ENCODE results near the gene ACAN. TPM values are rescaled to one million over a fixed set of nuclear protein-coding genes. Genes with fewer than 3 reads are reported as not detected.

Gene ACAN
- total RNA-seq, 1 experiment from 2014 or later = not detected

- Histone ChIP-seq H3K4me3 (ENCODE audit: low read length) (no peak overlapping the region), H2AFZ (ENCODE audit: low read length) (no peak overlapping the region), H3K9ac (ENCODE audit: low read length) (no peak overlapping the region), H4K20me1 (ENCODE audit: insufficient read depth, low read depth, low read length) (no peaks in the 10 kb centered on the region), H3K36me3 (ENCODE audit: insufficient read depth, low read length) (no peaks in the 10 kb centered on the region), H3K9me3 (ENCODE audit: low read length) (no peaks in the 10 kb centered on the region), H3K27ac (ENCODE audit: low read length) (no peak overlapping the region), H3K4me2 (ENCODE audit: low read depth, low read length, poor library complexity, severe bottlenecking) (no peak overlapping the region), H3K27me3 (ENCODE audit: low read length) (no peaks in the 10 kb centered on the region), H3K4me1 (ENCODE audit: low read length) (no peaks in the 10 kb centered on the region), H3K79me2 (ENCODE audit: low read length) (no peaks in the 10 kb centered on the region), H3K9me2 (replicated peaks; ENCODE audit: insufficient read depth, low read length) (no peaks in the 10 kb centered on the region)
- no peak for DNase-seq
These were observed 43.9 kb downstream of the ACAN start for GRCh38 chr15:88847144-88847543.

GRCh38 chr15:88848203-88848602, 45.0 kb downstream of the ACAN start:
- DNase-seq = no peak
- no peaks in the 10 kb centered on the region for H3K9me3 ChIP-seq (ENCODE audit: low read length)

GRCh38 chr15:88849376-88850072, 46.3 kb downstream of the ACAN start:
- H3K9ac ChIP-seq (ENCODE audit: low read length) = no peak overlapping the region
- no peaks in the 10 kb centered on the region for H3K9me3 ChIP-seq (ENCODE audit: low read length)
- no peaks in the 10 kb centered on the region for H3K36me3 ChIP-seq (ENCODE audit: insufficient read depth, low read length)
- no peak overlapping the region for H2AFZ ChIP-seq (ENCODE audit: low read length)
- H3K4me3 ChIP-seq (ENCODE audit: low read length) = no peak overlapping the region
- H3K4me1 ChIP-seq (ENCODE audit: low read length) = no peaks in the 10 kb centered on the region
- H4K20me1 ChIP-seq (ENCODE audit: insufficient read depth, low read depth, low read length) = no peaks in the 10 kb centered on the region
- no peak for DNase-seq
- no peaks in the 10 kb centered on the region for H3K9me2 ChIP-seq (replicated peaks; ENCODE audit: insufficient read depth, low read length)
- no peaks in the 10 kb centered on the region for H3K79me2 ChIP-seq (ENCODE audit: low read length)
- H3K27ac ChIP-seq (ENCODE audit: low read length) = no peak overlapping the region
- no peak overlapping the region for H3K4me2 ChIP-seq (ENCODE audit: low read depth, low read length, poor library complexity, severe bottlenecking)
- no peaks in the 10 kb centered on the region for H3K27me3 ChIP-seq (ENCODE audit: low read length)

More at GRCh38 chr15:88848203-88848602, 45.0 kb downstream of the ACAN start:
- Histone ChIP-seq H3K9me2 (replicated peaks; ENCODE audit: insufficient read depth, low read length) (no peaks in the 10 kb centered on the region), H2AFZ (ENCODE audit: low read length) (no peak overlapping the region), H3K27me3 (ENCODE audit: low read length) (no peaks in the 10 kb centered on the region), H4K20me1 (ENCODE audit: insufficient read depth, low read depth, low read length) (no peaks in the 10 kb centered on the region), H3K36me3 (ENCODE audit: insufficient read depth, low read length) (no peaks in the 10 kb centered on the region), H3K4me2 (ENCODE audit: low read depth, low read length, poor library complexity, severe bottlenecking) (no peak overlapping the region), H3K27ac (ENCODE audit: low read length) (no peak overlapping the region), H3K4me3 (ENCODE audit: low read length) (no peak overlapping the region), H3K4me1 (ENCODE audit: low read length) (no peaks in the 10 kb centered on the region), H3K9ac (ENCODE audit: low read length) (no peak overlapping the region), H3K79me2 (ENCODE audit: low read length) (no peaks in the 10 kb centered on the region)

GRCh38 chr15:88852476-88852875, 49.2 kb downstream of the ACAN start:
- H4K20me1 ChIP-seq (ENCODE audit: insufficient read depth, low read depth, low read length) = no peaks in the 10 kb centered on the region
- no peaks in the 10 kb centered on the region for H3K79me2 ChIP-seq (ENCODE audit: low read length)
- H3K27ac ChIP-seq (ENCODE audit: low read length) = no peak overlapping the region
- no peak overlapping the region for H3K4me3 ChIP-seq (ENCODE audit: low read length)
- no peaks in the 10 kb centered on the region for H3K4me1 ChIP-seq (ENCODE audit: low read length)
- no peak overlapping the region for H2AFZ ChIP-seq (ENCODE audit: low read length)
- no peak overlapping the region for H3K4me2 ChIP-seq (ENCODE audit: low read depth, low read length, poor library complexity, severe bottlenecking)
- no peaks in the 10 kb centered on the region for H3K9me3 ChIP-seq (ENCODE audit: low read length)
- no peak for DNase-seq
- no peaks in the 10 kb centered on the region for H3K36me3 ChIP-seq (ENCODE audit: insufficient read depth, low read length)
- H3K9me2 ChIP-seq (replicated peaks; ENCODE audit: insufficient read depth, low read length) = no peaks in the 10 kb centered on the region; the same call in 1 of the 2 replicates
- no peaks in the 10 kb centered on the region for H3K27me3 ChIP-seq (ENCODE audit: low read length)
- H3K9ac ChIP-seq (ENCODE audit: low read length) = no peak overlapping the region

GRCh38 chr15:88858934-88859333, 55.7 kb downstream of the ACAN start:
- no peaks in the 10 kb centered on the region for H4K20me1 ChIP-seq (ENCODE audit: insufficient read depth, low read depth, low read length)
- no peaks in the 10 kb centered on the region for H3K79me2 ChIP-seq (ENCODE audit: low read length)
- no peak overlapping the region for H3K4me2 ChIP-seq (ENCODE audit: low read depth, low read length, poor library complexity, severe bottlenecking)
- no peak overlapping the region for H3K9ac ChIP-seq (ENCODE audit: low read length)
- H2AFZ ChIP-seq (ENCODE audit: low read length) = no peak overlapping the region
- no peak overlapping the region for H3K27ac ChIP-seq (ENCODE audit: low read length)
- no peaks in the 10 kb centered on the region for H3K9me3 ChIP-seq (ENCODE audit: low read length)
- no peaks in the 10 kb centered on the region; the same call in 1 of the 2 replicates for H3K9me2 ChIP-seq (replicated peaks; ENCODE audit: insufficient read depth, low read length)
- H3K4me3 ChIP-seq (ENCODE audit: low read length) = no peak overlapping the region
- no peaks in the 10 kb centered on the region for H3K27me3 ChIP-seq (ENCODE audit: low read length)
- H3K4me1 ChIP-seq (ENCODE audit: low read length) = no peaks in the 10 kb centered on the region
- DNase-seq = no peak
- no peaks in the 10 kb centered on the region for H3K36me3 ChIP-seq (ENCODE audit: insufficient read depth, low read length)

- no peaks in the 10 kb centered on the region for H3K4me1 ChIP-seq (ENCODE audit: low read length)
- H3K79me2 ChIP-seq (ENCODE audit: low read length) = no peaks in the 10 kb centered on the region
- no peaks in the 10 kb centered on the region for H3K36me3 ChIP-seq (ENCODE audit: insufficient read depth, low read length)
- DNase-seq = no peak
- H4K20me1 ChIP-seq (ENCODE audit: insufficient read depth, low read depth, low read length) = no peaks in the 10 kb centered on the region
- H3K27me3 ChIP-seq (ENCODE audit: low read length) = no peaks in the 10 kb centered on the region
- H3K4me2 ChIP-seq (ENCODE audit: low read depth, low read length, poor library complexity, severe bottlenecking) = no peak overlapping the region
- no peaks in the 10 kb centered on the region; the same call in 1 of the 2 replicates for H3K9me2 ChIP-seq (replicated peaks; ENCODE audit: insufficient read depth, low read length)
- no peak overlapping the region for H2AFZ ChIP-seq (ENCODE audit: low read length)
- no peak overlapping the region for H3K9ac ChIP-seq (ENCODE audit: low read length)
- no peak overlapping the region for H3K27ac ChIP-seq (ENCODE audit: low read length)
- no peak overlapping the region for H3K4me3 ChIP-seq (ENCODE audit: low read length)
- no peaks in the 10 kb centered on the region for H3K9me3 ChIP-seq (ENCODE audit: low read length)
These were observed 56.3 kb downstream of the ACAN start for GRCh38 chr15:88859550-88859949.

GRCh38 chr15:88860212-88860611, 57.0 kb downstream of the ACAN start:
- Histone ChIP-seq H3K4me3 (ENCODE audit: low read length) (no peak overlapping the region), H3K79me2 (ENCODE audit: low read length) (no peaks in the 10 kb centered on the region), H3K9me3 (ENCODE audit: low read length) (no peaks in the 10 kb centered on the region), H3K9ac (ENCODE audit: low read length) (no peak overlapping the region), H3K36me3 (ENCODE audit: insufficient read depth, low read length) (no peaks in the 10 kb centered on the region), H3K27me3 (ENCODE audit: low read length) (no peaks in the 10 kb centered on the region), H3K9me2 (replicated peaks; ENCODE audit: insufficient read depth, low read length) (no peaks in the 10 kb centered on the region), H4K20me1 (ENCODE audit: insufficient read depth, low read depth, low read length) (no peaks in the 10 kb centered on the region), H3K4me2 (ENCODE audit: low read depth, low read length, poor library complexity, severe bottlenecking) (no peak overlapping the region), H3K4me1 (ENCODE audit: low read length) (no peaks in the 10 kb centered on the region), H2AFZ (ENCODE audit: low read length) (no peak overlapping the region), H3K27ac (ENCODE audit: low read length) (no peak overlapping the region)
- DNase-seq = no peak

GRCh38 chr15:88863412-88863811, 60.2 kb downstream of the ACAN start:
- no peak for DNase-seq
- H3K36me3 ChIP-seq (ENCODE audit: insufficient read depth, low read length) = no peaks in the 10 kb centered on the region
- H3K9me3 ChIP-seq (ENCODE audit: low read length) = no peaks in the 10 kb centered on the region
- H3K4me2 ChIP-seq (ENCODE audit: low read depth, low read length, poor library complexity, severe bottlenecking) = no peak overlapping the region
- H3K27me3 ChIP-seq (ENCODE audit: low read length) = no peaks in the 10 kb centered on the region
- no peaks in the 10 kb centered on the region for H3K9me2 ChIP-seq (replicated peaks; ENCODE audit: insufficient read depth, low read length)
- no peaks in the 10 kb centered on the region for H4K20me1 ChIP-seq (ENCODE audit: insufficient read depth, low read depth, low read length)
- H2AFZ ChIP-seq (ENCODE audit: low read length) = no peak overlapping the region
- no peaks in the 10 kb centered on the region for H3K79me2 ChIP-seq (ENCODE audit: low read length)
- no peak overlapping the region for H3K27ac ChIP-seq (ENCODE audit: low read length)
- no peak overlapping the region for H3K9ac ChIP-seq (ENCODE audit: low read length)
- H3K4me1 ChIP-seq (ENCODE audit: low read length) = no peaks in the 10 kb centered on the region
- H3K4me3 ChIP-seq (ENCODE audit: low read length) = no peak overlapping the region
